Gastrocnemius medialis (tissue), 4 donors: ENCODE results near the gene GNB1L. TPM values are rescaled to one million over a fixed set of nuclear protein-coding genes. Genes with fewer than 3 reads are reported as not detected.

Source experiments
- ATAC-seq, 2 donors: fragments of 150-250 bp; one replicate each; pipeline ENCODE4 v1.9.1; 2016
- DNase-seq, 2 donors: peaks; one replicate each; pipeline ENCODE4 v3.0.0-alpha.2; 2019
- H3K27ac ChIP-seq, 4 donors: fragments of 200-600 bp; sonication (generic); 1 replicate in 1 of 4; 2 replicates in 3 of 4; pipeline ENCODE4 v1.5.1; 2016 to 2018; ENCODE audit warnings: mild to moderate bottlenecking in 2 of 4, moderate library complexity in 1 of 4
- H3K27me3 ChIP-seq, 3 donors: fragments of 200-600 bp; sonication (generic) in 2 of 3; 1 replicate in 1 of 3; 2 replicates in 2 of 3; pipeline versions ENCODE4 v1.5.1 to v1.6.0; 2016 to 2019; ENCODE audit warnings: mild to moderate bottlenecking in 1 of 3, moderate library complexity in 1 of 3
- H3K36me3 ChIP-seq, 2 donors: fragments of 200-600 bp; sonication (generic) in 1 of 2; one replicate each; pipeline ENCODE4 v1.5.1; 2017 to 2018
- H3K4me1 ChIP-seq, 2 donors: fragments of 200-600 bp; sonication (generic) in 1 of 2; one replicate each; pipeline ENCODE4 v1.5.1; 2016 to 2017; ENCODE audit warnings: mild to moderate bottlenecking in 2 of 2
- H3K4me3 ChIP-seq, 4 donors: fragments of 200-600 bp; sonication (generic) in 3 of 4; 1 replicate in 1 of 4; 2 replicates in 3 of 4; pipeline ENCODE4 v1.5.1; 2016 to 2019; ENCODE audit warnings: mild to moderate bottlenecking in 2 of 4
- H3K9me3 ChIP-seq, 3 donors: fragments of 200-600 bp; sonication (generic) in 2 of 3; 1 replicate in 1 of 3; 2 replicates in 2 of 3; pipeline ENCODE4 v1.5.1; 2016 to 2019
- POLR2A ChIP-seq, 2 donors: fragments of 450-650 bp; IDR thresholded peaks; one replicate each; pipeline ENCODE4 v1.6.1; 2017; ENCODE audit warnings: antibody characterized with exemption in 2 of 2, mild to moderate bottlenecking in 2 of 2, moderate library complexity in 2 of 2
- in situ Hi-C, 4 donors: fragments of 200-750 bp; cut with MboI; loops; one replicate each; pipeline versions ENCODE4 v1.15.0 to v1.8.0; 2017; ENCODE audit warnings: low sequenced_read_pairs in 4 of 4
- intact Hi-C: fragments of 100-400 bp; cut with DNase I; formaldehyde crosslinking; loops from one replicate; pipeline ENCODE4 v1.15.1; 2023; ENCODE audit warnings: low total_unique reads
- total RNA-seq, 4 donors: library from RNA; depleted of rRNA; stranded (reverse); fragments of >200 nt; gene quantifications; one replicate each; pipeline versions ENCODE4 v1.1.0 to v1.2.3, GENCODE V29; 2016
- TF ChIP-seq, protein P1 (sequence below), 5 experiments: fragments of 450-650 bp in 3 of 5; fragments of 200-600 bp in 2 of 5; sonication (generic) in 2 of 5; IDR thresholded peaks in 4 of 5; conservative IDR thresholded peaks in 1 of 5; 1 replicate in 4 of 5; 2 replicates in 1 of 5; pipeline ENCODE4 v1.5.1; 2016 to 2019; ENCODE audit warnings: antibody characterized with exemption in 5 of 5, mild to moderate bottlenecking in 3 of 5, moderate library complexity in 3 of 5

GNB1L gene
- total RNA-seq, 4 donors from 2014 or later = 4.4 to 9.6 (median 6.7) TPM

DNA sequence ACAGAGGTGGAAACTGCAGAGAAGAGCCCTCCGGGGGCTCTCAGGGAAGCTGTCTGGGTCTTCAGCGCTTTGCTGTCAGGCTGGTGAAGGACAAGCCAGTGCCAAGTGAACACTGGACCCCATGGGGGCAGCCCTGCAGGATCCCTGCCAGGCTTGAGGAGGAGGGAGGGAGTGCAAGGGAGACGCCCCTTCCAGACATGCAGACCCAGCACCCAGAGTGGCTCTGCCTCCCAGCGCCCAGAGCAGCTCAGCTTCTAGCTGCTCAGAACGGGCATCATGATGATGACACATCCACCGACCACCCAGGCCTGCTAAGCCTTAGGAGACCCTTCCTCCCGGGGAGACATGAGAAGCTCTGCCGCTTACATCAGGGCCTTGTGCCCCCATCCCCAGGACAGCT lies 54.4 kb downstream of the GNB1L start:
- Histone ChIP-seq H3K36me3 (no peaks in the 10 kb centered on the region), H3K9me3 (no peaks in the 10 kb centered on the region), H3K4me3 (no peak overlapping the region), H3K27me3 (no peaks in the 10 kb centered on the region), H3K27ac (no peak overlapping the region), H3K4me1 (peaks cover 17 to 26% of the 10 kb centered on the region in 2 donors)
- ATAC-seq = no peak
- in situ Hi-C loops = no loop called here
- TF ChIP-seq, protein P1, sequence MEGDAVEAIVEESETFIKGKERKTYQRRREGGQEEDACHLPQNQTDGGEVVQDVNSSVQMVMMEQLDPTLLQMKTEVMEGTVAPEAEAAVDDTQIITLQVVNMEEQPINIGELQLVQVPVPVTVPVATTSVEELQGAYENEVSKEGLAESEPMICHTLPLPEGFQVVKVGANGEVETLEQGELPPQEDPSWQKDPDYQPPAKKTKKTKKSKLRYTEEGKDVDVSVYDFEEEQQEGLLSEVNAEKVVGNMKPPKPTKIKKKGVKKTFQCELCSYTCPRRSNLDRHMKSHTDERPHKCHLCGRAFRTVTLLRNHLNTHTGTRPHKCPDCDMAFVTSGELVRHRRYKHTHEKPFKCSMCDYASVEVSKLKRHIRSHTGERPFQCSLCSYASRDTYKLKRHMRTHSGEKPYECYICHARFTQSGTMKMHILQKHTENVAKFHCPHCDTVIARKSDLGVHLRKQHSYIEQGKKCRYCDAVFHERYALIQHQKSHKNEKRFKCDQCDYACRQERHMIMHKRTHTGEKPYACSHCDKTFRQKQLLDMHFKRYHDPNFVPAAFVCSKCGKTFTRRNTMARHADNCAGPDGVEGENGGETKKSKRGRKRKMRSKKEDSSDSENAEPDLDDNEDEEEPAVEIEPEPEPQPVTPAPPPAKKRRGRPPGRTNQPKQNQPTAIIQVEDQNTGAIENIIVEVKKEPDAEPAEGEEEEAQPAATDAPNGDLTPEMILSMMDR (IDR thresholded peaks at IDR 0.05 in 4 of 5, conservative IDR thresholded peaks at IDR 0.05 in 1 of 5) = no peak
- no peak for TF ChIP-seq POLR2A (IDR thresholded peaks at IDR 0.05)
- intact Hi-C loops = no loop called here
- DNase-seq = no peak

DNA sequence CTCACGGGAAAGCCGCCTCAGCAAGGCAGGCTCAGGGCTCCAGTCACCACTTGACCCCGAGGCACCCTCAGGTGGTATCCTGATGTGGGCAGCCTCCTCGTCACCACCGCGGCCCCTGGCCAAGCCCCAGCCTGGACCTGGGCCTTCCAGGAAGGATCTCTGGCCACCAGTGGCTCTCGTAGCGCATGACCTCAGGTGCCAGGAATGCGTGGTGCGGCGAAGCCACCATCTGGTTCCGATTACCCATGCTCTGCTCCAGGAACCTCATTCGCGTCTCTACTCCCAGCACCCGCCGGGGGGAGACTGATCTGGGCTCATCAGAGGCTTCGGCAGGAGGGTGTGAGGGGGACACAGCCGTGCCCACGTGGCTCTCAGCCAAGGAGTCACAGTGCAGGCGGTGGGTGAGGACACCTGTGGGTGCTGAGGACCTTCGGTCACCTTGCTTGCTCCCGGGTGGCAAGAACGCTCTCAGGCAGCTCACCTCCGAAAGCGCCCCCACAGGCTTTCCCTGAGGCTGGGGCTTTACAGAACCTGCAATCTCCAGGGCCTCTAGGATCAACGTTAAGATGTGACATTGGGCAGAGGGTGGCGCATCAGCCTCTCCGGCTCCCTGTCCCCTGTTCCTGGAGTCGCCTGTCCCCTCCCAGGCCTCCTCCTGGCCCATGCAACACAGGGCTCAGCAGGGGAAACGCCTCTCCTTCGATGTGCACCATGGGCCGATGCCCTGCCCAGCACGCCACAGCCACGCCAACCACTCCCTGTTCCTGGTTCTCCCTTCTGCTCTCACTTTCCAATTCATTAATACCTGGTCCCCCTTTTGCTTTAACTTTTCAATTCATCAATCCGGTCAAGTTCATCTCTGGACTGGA lies 55.1 kb downstream of the GNB1L start:
- intact Hi-C loops = no loop called here
- Histone ChIP-seq H3K36me3 (no peaks in the 10 kb centered on the region), H3K27ac (peak overlapping the region in 3 of 4 donors; percentile 52 to 74 (median 64)), H3K9me3 (no peaks in the 10 kb centered on the region), H3K27me3 (no peaks in the 10 kb centered on the region), H3K4me1 (peaks cover 17 to 26% of the 10 kb centered on the region in 2 donors), H3K4me3 (no peak overlapping the region)
- ATAC-seq = peak; percentile 64 to 85
- DNase-seq = peak; percentile 45 to 80
- in situ Hi-C loops = no loop called here
- TF ChIP-seq, protein P1 (IDR thresholded peaks at IDR 0.05 in 4 of 5, conservative IDR thresholded peaks at IDR 0.05 in 1 of 5) = no peak
- TF ChIP-seq POLR2A (IDR thresholded peaks at IDR 0.05) = no peak

DNA sequence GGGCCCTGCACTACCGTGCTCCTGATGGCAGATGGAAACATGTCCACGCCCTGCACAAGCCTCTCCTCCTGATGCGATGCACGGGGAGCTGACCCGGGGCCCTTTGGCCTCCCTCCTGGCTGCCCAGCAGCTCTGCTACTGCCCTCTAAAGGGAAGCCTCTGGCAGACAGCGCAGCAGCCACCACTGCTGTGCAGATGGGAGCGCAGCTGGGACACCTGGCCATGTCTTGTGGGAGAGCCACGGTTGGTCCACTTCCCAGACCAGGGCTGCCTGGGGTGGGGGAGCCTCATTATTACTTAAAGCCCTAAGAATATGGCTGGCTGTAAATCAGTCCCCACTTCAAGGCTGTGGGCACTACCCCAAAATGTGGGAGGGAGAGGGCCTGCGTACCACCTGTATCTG lies 55.8 kb downstream of the GNB1L start:
- no peak for TF ChIP-seq POLR2A (IDR thresholded peaks at IDR 0.05)
- TF ChIP-seq, protein P1 (IDR thresholded peaks at IDR 0.05 in 4 of 5, conservative IDR thresholded peaks at IDR 0.05 in 1 of 5) = no peak
- intact Hi-C loops (no loop called here), in situ Hi-C loops (no loop called here)
- Histone ChIP-seq H3K36me3 (no peaks in the 10 kb centered on the region), H3K4me3 (no peak overlapping the region), H3K4me1 (peaks cover 17 to 22% of the 10 kb centered on the region in 2 donors), H3K9me3 (no peaks in the 10 kb centered on the region), H3K27ac (peak overlapping the region in 3 of 4 donors; percentile 52 to 74 (median 64)), H3K27me3 (no peaks in the 10 kb centered on the region)
- ATAC-seq = peak in 1 of 2 donors; percentile 37
- DNase-seq = no peak

DNA sequence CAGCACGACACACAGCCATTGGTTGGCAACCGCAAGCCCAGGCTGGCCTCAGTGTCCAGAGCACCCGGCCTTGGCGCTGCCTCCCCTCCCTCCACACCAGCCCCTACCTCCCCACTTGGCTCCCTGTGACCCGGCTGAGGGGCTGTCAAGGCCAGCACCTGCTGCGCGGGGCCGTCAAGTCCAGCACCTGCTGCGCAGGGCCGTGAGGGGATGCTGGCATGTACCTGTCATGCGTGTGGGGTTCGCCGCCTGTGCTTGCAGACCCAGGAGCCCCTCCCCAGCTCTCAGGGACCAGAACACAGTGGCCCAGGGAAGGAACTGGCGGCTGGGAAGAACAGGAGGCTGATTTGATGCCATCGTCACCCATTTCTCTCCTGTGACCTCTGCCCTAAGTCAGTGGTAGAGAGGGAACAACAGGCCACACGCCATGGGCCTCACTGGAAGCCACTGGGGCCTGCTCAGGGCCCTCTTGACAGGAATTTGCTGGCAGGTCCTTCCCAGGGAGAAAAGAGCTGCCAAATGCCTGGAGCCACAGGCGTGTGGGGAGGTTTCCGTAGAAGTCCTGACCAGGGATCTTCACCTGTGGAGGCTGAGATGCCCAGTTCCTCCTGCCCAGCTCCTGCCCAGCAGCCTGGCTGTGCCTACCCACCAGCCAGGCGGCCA lies 56.5 kb downstream of the GNB1L start:
- Histone ChIP-seq H3K27ac (no peak overlapping the region), H3K27me3 (no peaks in the 10 kb centered on the region), H3K4me3 (no peak overlapping the region), H3K9me3 (no peaks in the 10 kb centered on the region), H3K4me1 (peaks cover 17 to 18% of the 10 kb centered on the region in 2 donors), H3K36me3 (no peaks in the 10 kb centered on the region)
- no peak for TF ChIP-seq POLR2A (IDR thresholded peaks at IDR 0.05)
- TF ChIP-seq, protein P1 (IDR thresholded peaks at IDR 0.05 in 4 of 5, conservative IDR thresholded peaks at IDR 0.05 in 1 of 5) = no peak
- ATAC-seq = no peak
- intact Hi-C loops = no loop called here
- in situ Hi-C loops = no loop called here
- DNase-seq = no peak
